Measurements from ENCODE around the gene DCC.

DNA sequence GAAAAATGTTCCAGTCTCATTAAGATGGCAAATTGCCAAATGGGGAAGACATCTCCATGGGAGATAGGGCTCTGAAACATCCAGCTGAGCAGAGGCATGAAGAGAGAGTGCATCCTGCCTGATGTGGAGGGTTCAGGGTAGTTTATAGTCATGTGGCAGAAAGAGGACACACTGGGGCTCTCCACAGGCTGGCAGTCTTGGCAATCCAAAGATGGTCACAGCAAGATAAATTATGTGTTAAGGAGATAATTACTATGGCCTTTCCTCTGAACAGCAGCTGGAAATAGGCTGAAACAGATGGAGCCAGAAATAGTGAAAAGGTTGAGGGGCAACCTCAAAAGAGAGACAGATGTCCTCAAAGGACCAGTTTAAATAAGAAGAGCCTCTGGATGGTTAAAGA is 97.2 kb downstream of the DCC start:
- TF ChIP-seq, protein P1, sequence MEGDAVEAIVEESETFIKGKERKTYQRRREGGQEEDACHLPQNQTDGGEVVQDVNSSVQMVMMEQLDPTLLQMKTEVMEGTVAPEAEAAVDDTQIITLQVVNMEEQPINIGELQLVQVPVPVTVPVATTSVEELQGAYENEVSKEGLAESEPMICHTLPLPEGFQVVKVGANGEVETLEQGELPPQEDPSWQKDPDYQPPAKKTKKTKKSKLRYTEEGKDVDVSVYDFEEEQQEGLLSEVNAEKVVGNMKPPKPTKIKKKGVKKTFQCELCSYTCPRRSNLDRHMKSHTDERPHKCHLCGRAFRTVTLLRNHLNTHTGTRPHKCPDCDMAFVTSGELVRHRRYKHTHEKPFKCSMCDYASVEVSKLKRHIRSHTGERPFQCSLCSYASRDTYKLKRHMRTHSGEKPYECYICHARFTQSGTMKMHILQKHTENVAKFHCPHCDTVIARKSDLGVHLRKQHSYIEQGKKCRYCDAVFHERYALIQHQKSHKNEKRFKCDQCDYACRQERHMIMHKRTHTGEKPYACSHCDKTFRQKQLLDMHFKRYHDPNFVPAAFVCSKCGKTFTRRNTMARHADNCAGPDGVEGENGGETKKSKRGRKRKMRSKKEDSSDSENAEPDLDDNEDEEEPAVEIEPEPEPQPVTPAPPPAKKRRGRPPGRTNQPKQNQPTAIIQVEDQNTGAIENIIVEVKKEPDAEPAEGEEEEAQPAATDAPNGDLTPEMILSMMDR (IDR thresholded peaks at IDR 0.05) = no peak
- no peak for TF ChIP-seq POLR2AphosphoS5 (IDR thresholded peaks at IDR 0.05)
- no peak for TF ChIP-seq POLR2A (IDR thresholded peaks at IDR 0.05)
